GM19452 (cell line): ENCODE data around the gene INSRR.

ENCODE experiments used
- ATAC-seq: cut with Tn5 transposase; IDR thresholded peaks from one replicate; pipeline ENCODE4 v1.9.1; 2021; ENCODE audit not compliant: unreplicated experiment

The INSRR gene

DNA sequence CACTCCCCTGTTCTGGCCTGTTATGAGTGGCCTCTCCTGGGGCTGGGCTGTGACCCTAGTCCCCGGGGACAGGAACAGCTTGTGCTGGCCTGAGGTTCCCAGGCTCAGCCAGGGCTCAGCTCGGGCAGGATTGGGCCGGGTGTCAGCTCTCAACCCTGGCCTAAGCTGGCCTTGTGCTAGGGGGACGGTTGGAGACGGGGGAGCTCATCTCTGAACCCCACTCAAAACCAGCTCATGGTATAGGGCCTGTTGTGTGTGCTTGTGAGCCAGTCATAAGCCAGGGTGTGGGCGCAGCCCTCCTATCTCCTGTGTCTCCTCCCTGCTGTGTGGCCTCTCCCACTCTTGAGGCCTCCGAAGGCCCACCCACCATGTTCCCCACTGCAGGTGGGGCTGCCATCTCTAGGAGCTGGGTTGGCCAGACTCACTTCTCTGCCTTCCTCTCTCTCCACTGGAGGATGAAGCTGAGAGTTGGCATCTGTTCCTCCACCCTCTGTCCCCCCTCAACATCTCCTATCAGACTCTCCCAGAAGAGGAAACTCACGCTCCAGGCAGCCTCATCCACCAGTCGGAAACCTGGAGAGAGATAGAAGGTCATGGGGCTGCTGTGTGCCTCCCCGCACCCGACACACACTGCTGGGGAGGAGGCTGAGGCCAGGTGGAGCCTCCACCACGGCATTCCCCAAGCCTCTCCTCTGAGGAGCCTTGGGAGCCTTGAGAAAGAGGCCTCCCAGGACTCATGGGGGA lies 36.0 kb upstream of the INSRR start:
- ATAC-seq, result no peak

DNA sequence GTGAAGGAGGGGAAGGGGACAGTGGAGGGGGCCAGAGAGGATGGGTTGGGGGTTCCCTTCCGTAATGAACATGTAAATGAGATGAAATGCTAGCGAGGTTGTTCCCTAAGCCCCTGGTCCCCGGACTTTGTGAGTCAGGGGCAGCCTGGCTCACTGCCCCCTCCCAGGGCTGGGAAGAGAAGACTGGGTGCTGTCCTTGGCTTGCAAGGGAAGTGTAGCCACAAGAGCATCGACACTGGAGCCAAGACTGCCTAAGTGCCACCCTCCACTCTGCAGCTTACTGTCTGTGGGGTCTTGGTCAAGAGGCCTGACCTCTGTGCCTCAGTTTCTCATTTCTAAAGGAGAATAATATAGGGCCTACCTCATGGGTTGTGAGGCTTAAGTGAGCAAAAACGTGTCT lies 35.1 kb upstream of the INSRR start:
- no peak for ATAC-seq

DNA sequence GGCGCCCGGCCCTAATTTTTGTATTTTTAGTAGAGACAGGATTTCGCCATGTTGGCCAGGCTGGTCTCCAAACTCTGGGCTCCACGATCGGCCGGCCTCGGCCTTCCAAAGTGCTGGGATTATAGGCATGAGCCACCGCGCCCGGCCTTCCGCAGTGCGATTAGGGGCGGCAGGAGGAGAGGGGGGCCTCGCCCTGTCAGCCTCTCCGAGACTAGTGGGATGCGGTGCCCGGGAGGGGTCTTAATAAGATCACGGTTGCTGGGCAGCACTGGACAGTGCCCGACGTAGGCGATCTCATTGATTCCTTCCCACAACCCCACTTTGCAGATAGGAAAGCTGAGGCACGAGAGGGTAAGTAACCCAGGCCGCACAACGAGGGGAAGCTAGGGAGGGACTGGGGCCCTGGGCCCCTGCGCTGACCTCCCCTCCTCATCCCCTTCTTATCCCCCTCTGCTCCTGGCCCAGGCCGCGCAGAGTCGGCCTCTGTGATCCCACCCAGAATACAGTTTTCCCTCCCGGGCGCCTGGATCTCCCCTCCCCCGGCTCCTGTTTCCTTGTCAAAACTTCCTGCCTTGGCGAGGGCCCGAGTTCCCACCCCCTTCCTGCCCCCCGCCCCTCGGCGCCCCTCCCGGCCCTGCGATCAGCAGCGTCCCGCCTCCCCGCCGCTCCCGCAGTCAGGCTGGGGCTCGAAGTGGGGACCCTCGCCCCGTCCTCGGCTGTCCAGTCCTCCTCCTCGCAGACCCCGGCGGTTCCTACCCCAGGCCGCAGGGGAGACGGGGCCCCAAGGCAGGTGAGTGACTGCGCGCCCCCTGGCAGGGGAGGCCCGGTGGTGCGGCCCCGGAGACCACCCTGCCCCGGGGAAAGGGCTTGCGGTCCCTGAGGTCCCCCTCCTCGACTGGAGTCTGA lies 34.4 kb upstream of the INSRR start, which contains the start of gene PEAR1:
Gene PEAR1 (plus strand): TSS at position 671 of the 906 bp plus-strand sequence. CDS start 10,209 bp downstream, outside the sequence.
- ATAC-seq, result no peak

DNA sequence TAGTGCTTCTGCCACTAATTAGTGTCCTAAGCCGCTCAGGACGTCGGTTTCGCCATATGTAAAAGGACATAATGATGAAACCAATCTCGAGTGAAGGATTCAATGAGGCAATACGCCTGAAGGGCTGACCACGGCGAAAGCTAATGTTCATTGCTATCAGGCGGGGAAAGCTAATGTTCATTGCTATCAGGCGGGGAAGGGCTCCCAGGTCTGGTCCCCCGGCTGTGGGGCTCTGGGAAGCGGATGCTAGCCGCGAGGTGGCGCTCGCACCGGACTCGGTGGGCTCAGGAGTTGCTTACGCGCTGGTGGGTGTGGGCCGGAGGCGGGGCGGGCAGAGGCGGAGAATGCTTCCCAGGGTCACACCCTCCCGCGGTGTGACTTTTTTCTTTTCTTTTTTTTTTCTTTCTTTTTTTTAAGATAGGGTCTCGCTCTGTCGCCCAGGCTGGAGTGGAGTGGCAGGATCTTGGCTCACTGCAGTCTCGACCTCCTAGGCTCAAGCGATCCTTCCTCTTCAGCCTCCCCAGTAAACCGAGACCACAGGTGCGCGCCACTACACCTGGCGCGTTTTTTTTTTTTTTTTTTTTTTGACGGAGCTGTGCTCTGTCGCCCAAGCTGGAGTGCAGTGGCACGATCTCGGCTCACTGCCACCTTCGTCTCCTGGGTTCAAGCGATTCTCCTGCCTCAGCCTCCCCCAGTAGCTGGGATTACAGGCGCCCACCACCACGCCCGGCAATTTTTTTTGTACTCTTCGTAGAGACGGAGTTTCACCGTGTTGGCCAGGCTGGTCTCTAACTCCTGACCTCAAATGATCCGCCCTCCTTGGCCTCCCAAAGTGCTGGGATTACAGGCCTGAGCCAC lies 33.5 kb upstream of the INSRR start:
- ATAC-seq, result no peak

DNA sequence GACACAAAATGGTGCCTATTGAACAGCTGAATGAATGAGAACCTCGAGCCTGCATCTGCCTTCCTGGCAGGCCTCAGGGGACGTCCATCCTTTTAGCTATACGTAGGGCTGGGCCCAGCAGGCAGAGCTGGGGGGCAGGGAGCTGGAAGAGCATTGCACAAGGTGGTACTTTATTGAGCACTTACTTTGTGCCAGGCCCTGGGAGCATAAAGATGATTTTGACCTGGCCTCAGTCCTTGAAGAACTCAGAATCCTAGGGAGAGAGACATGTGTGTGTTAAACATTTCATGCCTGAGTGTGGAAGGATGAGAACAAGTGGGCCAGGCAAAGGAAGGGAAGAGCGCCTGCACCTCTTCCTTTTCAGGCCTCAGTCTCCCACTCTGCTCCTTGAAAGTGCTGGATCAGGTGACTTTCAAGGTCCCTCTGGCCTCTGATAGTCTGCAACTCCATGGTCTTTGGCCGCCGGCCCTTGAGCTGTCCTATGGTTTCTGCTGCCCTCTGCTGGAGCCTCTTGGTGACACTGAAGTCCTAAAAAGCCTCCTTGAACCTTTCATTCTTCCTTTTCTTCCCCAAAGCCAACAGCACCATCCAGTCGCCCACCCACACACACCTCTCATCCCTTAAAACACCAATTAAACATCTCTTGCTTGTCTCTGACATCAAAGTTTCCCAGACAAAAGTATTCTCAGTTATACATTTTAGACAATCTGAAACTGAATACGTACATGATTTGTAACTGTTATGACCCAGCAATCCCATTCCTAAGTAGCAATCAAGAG lies 31.1 kb upstream of the INSRR start:
- no peak for ATAC-seq

DNA sequence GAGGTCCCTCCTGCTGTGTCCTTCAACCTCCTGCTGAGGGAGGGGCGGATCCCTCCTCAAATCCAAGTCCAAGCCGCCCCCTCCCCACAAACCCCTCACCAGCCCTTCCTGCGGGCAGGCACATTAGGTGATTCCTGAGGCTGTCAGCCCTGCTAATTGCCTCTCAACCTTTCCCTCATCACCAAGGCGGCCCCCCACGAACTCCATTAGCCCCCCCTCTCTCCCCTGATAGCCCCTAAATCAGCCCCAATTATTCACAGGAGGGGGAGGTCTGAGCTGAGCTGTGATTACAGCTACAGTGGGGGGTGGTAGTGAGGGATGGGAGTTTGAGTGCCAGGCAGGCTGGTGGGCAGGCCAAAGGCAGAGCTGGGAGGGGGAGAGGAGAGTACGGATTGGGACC lies 28.8 kb upstream of the INSRR start:
- no peak for ATAC-seq

DNA sequence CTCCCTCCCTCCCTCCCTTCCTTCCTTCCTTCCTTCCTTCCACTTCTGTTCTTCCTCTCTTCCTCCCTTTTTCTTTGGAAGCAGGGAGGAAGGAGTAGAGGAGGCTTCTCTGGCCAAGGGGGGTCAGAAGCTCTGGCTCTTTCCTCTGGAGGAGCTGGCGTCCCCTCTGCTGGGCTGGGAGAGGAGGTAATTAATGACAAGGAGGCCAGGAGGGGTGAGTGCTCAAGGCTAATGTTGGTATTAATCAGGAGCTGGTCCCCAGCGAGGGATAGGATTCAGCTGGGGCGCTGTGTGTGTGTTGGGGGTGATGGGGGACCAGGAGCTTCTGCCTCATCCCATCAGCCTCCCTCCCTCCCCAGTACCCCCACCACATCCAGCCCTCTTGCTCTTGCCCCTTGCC lies 28.4 kb upstream of the INSRR start:
- no peak for ATAC-seq

DNA sequence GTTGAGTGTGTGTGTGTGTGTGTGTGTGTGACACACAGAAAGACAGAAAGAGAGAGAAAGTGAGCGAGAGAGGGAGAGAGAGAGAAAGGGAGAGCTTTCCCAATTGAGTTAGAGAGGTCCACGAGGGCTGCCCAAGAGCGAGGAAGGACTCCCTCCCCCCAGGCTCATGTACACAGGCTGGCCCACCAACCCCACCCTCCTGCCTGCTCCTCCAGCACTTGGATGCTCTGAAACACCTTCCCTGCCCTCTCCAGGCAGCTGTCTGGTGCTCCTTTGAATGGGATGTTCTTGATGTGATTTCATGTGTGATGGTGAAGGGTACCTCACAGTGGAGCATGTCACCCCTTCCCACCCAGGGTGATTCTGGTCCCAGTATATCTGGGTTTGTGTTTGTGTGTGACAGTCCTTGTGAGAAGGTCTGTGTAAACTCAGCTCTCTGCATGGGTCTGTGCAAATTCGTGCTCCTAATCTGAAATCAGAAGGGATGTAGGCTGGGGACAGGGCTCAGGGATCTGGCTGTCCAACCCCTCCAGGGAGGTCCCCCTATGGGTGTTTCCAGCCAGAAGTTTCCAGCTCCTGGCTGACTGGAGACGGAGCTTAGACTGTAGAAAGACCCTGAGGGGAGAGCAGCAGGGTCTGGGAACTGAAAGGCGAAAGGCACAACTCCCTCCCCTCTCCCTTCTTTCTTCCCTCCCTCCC lies 27.8 kb upstream of the INSRR start:
- ATAC-seq, result no peak

DNA sequence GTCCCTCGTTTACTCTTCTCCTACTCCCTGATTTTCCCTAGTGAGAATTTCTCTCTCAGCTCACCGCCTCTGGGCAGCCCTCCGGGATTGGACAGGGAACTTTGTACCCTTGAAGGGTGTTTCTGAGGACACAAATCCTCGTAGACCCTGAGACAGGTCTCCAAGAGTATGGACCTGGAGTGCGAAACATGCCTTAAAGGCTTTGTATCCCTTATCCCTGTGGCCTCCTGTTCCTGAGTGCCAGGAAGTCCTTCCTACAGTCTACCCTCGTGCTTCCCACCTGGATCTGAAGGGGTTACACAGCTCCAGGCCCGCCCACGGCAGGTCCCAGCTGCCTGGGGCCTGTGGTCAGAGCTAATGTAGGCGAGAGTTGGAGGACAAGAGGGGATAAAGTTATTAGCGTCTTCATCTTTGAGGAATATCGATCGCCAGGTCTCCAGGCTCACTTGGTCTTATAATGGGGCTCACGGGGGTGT lies 27.0 kb upstream of the INSRR start:
- ATAC-seq, result no peak

DNA sequence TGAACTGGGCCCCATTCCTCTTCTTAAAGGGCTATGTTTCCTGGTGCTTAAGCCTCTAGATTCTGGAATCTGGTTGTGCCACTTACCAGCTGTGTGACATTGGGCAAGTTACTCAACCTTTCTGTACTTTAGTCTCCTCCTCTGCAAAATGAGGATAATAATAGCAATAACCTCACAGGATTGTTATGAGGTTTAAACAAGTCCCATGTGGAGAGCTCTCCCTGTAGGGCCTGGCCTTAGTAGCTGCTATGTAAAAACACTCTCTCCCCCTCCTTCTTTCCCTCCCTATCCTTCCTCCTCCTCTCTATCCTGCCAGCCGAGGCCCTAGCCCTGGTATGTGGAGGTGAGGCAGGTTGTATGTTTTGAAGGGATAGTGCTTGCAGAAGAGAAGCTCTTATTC lies 26.4 kb upstream of the INSRR start:
- no peak for ATAC-seq

DNA sequence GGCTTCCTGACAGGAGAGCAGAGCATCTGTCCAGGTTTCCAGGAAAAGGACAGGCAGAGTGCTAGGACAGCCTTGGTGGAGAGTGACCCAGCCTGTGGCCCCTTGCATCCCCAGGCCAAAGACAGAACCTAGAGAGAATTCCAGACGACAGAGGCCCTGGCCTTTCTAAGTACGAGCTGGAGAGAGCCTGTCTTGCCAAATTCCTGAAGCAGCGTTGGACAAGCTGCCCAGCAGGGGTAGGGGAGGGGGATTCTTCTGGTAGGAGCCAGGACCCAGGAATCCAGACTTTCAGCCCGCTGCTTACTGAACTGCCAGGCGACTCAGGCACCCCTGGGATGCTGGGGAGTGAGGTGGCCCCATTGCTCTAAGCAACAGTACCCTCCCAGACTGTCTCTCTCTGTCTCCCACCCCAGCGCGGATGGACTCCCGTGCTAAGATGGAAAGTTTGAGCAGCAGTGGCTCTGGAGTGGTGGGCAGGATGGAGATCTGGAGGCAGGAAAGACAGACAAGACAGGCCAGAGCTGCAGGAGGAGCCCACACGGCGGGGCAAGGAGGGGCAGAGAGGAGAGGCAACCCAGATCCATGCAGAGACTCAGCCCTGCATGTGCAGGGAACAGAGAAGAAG lies 25.8 kb upstream of the INSRR start:
- ATAC-seq, result no peak

DNA sequence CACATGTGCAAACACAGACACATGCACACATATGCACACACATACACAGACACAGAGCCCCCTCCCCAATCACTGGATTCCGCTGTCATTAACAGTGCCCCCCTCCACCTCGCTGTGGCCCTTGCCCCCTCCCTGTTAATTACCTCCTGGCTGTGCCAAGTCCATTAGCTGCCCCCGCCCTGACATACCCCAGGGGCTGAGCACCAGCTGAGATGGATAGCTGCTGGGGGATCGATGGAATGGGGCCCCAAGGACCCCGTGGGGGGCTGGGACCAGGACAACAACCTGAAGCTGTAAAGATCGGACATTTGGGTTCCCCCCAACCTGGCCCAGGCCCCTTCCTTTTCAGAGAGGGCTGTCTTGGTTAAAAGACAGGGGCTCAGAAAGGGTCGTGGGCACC lies 25.0 kb upstream of the INSRR start:
- ATAC-seq, result no peak

DNA sequence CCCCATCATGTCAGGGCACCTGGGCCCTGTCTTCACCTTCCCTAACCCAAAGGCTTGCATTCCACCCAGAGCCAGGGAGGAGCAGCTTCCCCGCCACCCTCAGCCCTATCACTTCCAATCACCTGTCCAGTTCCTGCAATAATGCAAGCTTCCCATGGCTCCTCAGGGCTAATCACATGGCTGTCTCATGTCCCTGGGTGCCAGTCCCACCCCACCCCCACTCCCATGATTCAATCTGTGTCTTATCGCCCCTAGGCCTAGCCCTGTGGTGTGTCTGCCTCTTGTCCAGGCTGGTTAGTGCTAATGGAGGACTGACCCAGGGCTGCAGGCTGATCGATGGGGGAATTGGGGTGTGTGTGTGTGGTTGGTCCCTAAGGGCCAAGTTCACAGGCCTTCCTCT lies 23.6 kb upstream of the INSRR start:
- ATAC-seq, result no peak

DNA sequence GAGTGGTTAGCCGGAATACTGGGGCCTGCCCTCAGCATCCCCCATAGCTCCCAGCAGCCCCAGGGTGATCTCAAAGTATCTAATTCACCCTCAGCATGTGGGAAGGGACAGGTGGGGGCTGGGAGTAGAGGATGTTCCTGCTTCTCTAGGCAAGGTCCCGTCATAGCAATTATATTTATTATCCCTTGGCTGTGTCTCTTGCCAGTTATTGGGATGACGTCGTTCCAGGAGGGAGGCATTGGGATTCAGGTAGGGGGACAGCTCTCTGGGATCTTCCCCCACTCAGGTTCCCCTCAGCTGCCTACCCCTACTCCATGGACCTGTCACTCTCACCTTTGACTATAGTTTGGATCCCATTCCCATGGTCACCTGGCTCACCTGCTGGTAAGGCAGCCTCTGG lies 22.7 kb upstream of the INSRR start:
- no peak for ATAC-seq

DNA sequence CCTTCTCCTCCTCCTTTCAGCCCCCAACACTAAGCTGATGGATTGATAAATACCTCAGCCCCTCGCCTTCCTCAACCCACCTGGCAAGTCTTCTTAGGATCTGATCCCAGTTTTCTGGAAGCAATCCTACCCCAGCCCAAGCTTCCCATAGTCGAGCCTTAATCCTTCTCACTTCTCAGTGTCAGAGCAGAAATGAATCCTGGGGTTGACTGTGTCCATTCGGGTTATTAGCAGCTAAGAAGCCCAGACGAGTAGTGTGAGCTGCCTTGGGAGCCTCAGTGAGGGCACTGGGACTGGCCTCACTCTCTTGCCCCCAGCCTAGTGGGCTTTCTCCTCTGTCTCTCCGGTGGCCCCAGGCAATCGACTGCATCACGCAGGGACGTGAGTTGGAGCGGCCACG lies 22.2 kb upstream of the INSRR start:
- ATAC-seq, result no peak

DNA sequence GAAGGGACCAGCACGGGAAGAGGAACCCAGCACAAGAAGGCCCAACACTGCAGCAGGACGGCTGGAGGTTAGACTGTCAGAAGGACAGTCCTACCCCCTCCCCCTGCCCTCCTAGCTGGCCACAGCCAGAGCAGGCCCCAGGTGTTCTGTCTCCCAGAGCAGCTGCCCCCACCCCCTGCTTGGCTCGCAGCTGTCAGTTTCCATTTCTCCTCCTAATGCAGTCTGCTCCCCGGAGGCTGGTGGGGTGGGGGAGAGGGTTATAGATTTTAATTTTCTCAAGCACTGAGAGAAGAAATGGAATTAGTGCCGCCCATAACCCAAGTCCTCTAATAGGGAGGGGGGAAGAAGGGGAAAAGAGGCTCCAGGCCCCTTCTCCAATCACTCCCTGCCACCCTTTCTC lies 21.6 kb upstream of the INSRR start:
- no peak for ATAC-seq

DNA sequence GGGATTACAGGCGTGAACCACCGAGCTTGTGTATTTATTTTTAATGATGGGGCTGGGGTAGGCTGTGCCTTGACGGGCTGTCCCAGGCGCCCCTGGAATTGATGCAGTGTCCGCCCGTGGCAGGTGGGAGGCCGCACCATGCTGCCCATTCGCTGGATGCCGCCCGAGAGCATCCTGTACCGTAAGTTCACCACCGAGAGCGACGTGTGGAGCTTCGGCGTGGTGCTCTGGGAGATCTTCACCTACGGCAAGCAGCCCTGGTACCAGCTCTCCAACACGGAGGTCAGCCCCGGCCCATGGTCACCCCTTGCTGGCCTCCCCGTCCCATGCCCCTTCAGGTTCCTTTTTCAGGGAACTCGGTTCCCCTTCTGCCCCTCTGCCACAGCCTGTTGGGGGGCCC lies 21.0 kb upstream of the INSRR start:
- ATAC-seq, result no peak

DNA sequence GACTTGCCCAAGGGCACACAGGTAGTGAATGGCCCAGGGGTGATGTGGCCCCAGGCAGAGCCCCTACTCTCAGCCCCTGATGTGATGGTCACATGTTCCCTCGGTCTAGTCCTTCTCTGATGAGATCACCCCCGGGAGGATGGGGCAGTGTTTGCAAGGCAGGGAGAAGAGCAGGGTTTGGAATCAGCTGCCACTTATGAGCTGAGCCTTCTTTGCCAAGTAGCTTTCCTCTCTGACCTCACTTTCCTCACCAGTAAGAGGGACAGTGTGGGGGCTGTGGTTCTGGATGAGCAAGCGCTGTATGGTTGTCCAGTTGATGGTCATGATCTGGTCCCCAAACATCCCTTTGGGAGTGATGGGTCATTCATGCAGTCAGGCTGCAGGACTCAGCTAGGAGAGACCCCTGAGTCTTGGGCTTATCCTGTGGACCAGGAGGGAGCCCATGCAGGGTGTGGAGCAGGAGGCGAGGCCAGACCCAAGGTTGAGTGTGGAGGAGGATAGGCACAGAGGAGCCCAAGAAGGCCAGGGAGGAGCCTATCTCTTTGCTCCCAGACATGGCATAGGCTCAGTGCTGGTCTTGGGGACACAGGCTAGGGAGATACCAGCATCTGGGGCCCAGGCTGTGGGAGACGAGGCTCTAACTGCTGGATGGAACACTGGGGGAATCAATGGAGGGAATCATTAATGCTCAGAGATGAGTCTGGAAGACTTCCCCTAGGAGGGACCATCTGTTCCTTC lies 18.7 kb upstream of the INSRR start:
- no peak for ATAC-seq

DNA sequence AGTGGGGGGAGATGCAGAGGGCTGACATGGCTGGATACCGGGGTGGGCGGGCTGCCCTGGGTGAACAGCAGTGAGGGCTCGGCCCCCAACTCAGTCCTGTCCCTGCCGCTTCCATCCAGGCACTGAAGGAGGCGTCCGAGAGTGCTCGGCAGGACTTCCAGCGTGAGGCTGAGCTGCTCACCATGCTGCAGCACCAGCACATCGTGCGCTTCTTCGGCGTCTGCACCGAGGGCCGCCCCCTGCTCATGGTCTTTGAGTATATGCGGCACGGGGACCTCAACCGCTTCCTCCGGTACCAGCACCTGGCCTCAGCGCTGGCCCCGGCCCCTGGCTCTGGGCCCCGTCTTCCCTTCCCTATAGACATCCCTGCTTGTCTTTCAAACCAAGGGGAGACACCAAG lies 17.4 kb upstream of the INSRR start:
- ATAC-seq, result no peak
